ENCODE measurements around the gene CEP41. TPM values are rescaled to one million over a fixed set of nuclear protein-coding genes. Genes with fewer than 3 reads are reported as not detected.

Gene CEP41
- total and polyA plus RNA-seq, 10 of the 15 experiments (the other 5 are each of a cell fraction or from before 2014, with no cell fraction given) = 11.4 to 43.0 (median 24.7) TPM

DNA sequence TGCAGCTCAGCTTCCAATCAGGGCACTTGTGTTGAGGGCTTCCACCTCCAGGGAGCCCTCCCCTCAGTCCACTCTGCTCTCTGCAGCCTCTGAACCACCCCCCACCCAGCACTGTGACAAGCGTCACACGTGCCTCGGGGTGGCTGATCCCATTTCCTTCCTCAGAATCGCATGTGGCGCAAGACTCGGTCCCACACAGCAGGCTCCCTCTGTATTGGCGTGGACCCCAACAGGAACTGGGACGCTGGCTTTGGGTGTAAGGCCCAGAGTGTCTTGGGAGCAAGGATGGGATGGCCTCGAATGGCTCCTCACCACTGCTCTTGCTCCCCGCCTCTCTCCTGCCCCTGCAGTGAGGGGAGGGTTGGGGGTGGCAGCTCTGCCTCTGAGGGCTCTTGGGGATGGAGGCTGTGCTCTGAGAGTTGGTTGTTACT, 56.4 kb downstream of the CEP41 start:
- RAD21 ChIA-PET (ENCODE audit: unreplicated experiment) = no interaction called here
- ATAC-seq (no peak), DNase-seq (ENCODE audit: low read depth, low spot score) (no peak), FAIRE-seq (no peak)
- Histone ChIP-seq H3K36me3 (ENCODE audit: control insufficient read depth in 2 of 2, insufficient read depth in 2 of 2, low read length in 1 of 2) (no peaks in the 10 kb centered on the region), H3K4me2 (ENCODE audit: control insufficient read depth, insufficient read depth) (no peak overlapping the region), H3K79me2 (ENCODE audit: control insufficient read depth, insufficient read depth, low read length) (no peaks in the 10 kb centered on the region), H3K9me3 (replicated peaks; ENCODE audit: control insufficient read depth, insufficient read depth, low read length) (no peaks in the 10 kb centered on the region; the same call in 2 of the 3 replicates), H3K4me1 (ENCODE audit: control insufficient read depth, insufficient read depth, low read length) (no peaks in the 10 kb centered on the region), H4K20me1 (ENCODE audit: control insufficient read depth, insufficient read depth) (no peaks in the 10 kb centered on the region), H3K27ac (ENCODE audit: control insufficient read depth, insufficient read depth) (no peak overlapping the region), H3K27me3 (replicated peaks in 1 of 2; ENCODE audit: control insufficient read depth in 2 of 2, insufficient read depth in 2 of 2, low read length in 1 of 2) (no peaks in the 10 kb centered on the region), H3K4me3 (no peak overlapping the region), H3K9ac (ENCODE audit: control insufficient read depth, insufficient read depth, low read length) (no peak overlapping the region), H2AFZ (ENCODE audit: control insufficient read depth, low read depth, low read length) (no peak overlapping the region)
- CTCF ChIA-PET = no interaction called here
- TF ChIP-seq TCF12 (IDR thresholded peaks at IDR 0.05; ENCODE audit: low read depth, low read length) (no peak), MYB (IDR thresholded peaks at IDR 0.05; ENCODE audit: borderline replicate concordance, low read depth, low read length) (no peak), RB1 (IDR thresholded peaks at IDR 0.05; ENCODE audit: borderline replicate concordance) (no peak), JUNB (IDR thresholded peaks at IDR 0.05) (no peak), FOXK2 (IDR thresholded peaks at IDR 0.05) (no peak), HDAC6 (IDR thresholded peaks at IDR 0.05; ENCODE audit: unreplicated experiment) (no peak)
- TF ChIP-seq, protein P1, sequence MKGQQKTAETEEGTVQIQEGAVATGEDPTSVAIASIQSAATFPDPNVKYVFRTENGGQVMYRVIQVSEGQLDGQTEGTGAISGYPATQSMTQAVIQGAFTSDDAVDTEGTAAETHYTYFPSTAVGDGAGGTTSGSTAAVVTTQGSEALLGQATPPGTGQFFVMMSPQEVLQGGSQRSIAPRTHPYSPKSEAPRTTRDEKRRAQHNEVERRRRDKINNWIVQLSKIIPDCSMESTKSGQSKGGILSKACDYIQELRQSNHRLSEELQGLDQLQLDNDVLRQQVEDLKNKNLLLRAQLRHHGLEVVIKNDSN (IDR thresholded peaks at IDR 0.05; ENCODE audit: borderline replicate concordance, extremely low read length, insufficient read depth, low read depth, low read length) = no peak
- intact Hi-C loops (cut with micrococcal nuclease; ENCODE audit: unreplicated experiment) (no loop called here), in situ Hi-C loops (cut with MboI) (no loop called here)
- BruUV-seq (replicated peaks) = no TSS peak
- 51% methylated on average over 10 of the region's 10 CpGs for WGBS (ENCODE audit: insufficient coverage, insufficient replicate concordance, low lambda C conversion rate, missing lambda C conversion rate)
- POLR2A ChIA-PET = no interaction called here
- SMC1A ChIA-PET (ENCODE audit: uncharacterized antibody, unreplicated experiment) = no interaction called here

All from GM12878 (cell line).